Sciatic nerve (tissue), 1 donor: ENCODE measurements around the gene ZC4H2. TPM values are rescaled to one million over a fixed set of nuclear protein-coding genes. Genes with fewer than 3 reads are reported as not detected.

Experiments used
- total RNA-seq: library from RNA; stranded (reverse); fragmentation: NEBNext Ultra II Directional; extraction: Animal tissue kit (Norgen Biotek cat#: 25700); gene quantifications from one replicate; pipeline ENCODE4 v1.2.1, GENCODE V29; 2021
- donor health status: DM: no; HTN: no; CAD: no.

The ZC4H2 gene
- total RNA-seq, 1 donor from 2014 or later: 13.1 TPM

Other genes with a start within 250 kb of the ZC4H2 start
- 6.4 TPM for gene ZC3H12B, start 58.4 kb upstream of the ZC4H2 start, total RNA-seq